Hematopoietic multipotent progenitor cell treated with erythropoietin and hydrocortisone succinate and interleukin-3 and kit ligand, for 6 days (in vitro differentiated cells): Measurements from ENCODE around the gene UBE2K.
"Not testable (repeated sequence)": the region's sequence is repeated elsewhere in the genome, so short reads cannot be mapped to it uniquely, and the experiment has no call there.

ENCODE experiments used
- DNase-seq: peaks from one replicate; pipeline ENCODE4 v3.0.0-alpha.2; 2015

Gene UBE2K

GRCh38 chr4:39698424-39699009 is 581 bp downstream of the UBE2K start:
- DNase-seq: peak; percentile 61

GRCh38 chr4:39699687-39700409 is 1.9 kb downstream of the UBE2K start:
- DNase-seq: peak; percentile 83

- DNase-seq: peak; percentile 56
Measured at GRCh38 chr4:39700554-39700953, 2.6 kb downstream of the UBE2K start.

- DNase-seq: no peak
Measured at GRCh38 chr4:39702716-39703115, 4.8 kb downstream of the UBE2K start.

GRCh38 chr4:39704789-39705188 is 6.9 kb downstream of the UBE2K start:
- DNase-seq: not testable (repeated sequence)

GRCh38 chr4:39706334-39706733 is 8.4 kb downstream of the UBE2K start:
- no peak for DNase-seq

GRCh38 chr4:39706741-39707511 is 9.0 kb downstream of the UBE2K start:
- peak; percentile 64 for DNase-seq

GRCh38 chr4:39710098-39710896 is 12.4 kb downstream of the UBE2K start:
- no peak for DNase-seq

- DNase-seq: no peak
Measured at GRCh38 chr4:39712819-39713607, 15.1 kb downstream of the UBE2K start.

GRCh38 chr4:39713691-39714090 is 15.8 kb downstream of the UBE2K start:
- DNase-seq: no peak

- no peak for DNase-seq
Measured at GRCh38 chr4:39714166-39714565, 16.2 kb downstream of the UBE2K start.

GRCh38 chr4:39715788-39716187 is 17.9 kb downstream of the UBE2K start:
- DNase-seq: no peak

GRCh38 chr4:39716356-39716755 is 18.4 kb downstream of the UBE2K start:
- DNase-seq: no peak

- DNase-seq: not testable (repeated sequence)
Measured at GRCh38 chr4:39717743-39718142, 19.8 kb downstream of the UBE2K start.

GRCh38 chr4:39718366-39719323 is 20.7 kb downstream of the UBE2K start:
- no peak for DNase-seq

GRCh38 chr4:39719804-39720580 is 22.1 kb downstream of the UBE2K start:
- no peak for DNase-seq

- not testable (repeated sequence) for DNase-seq
Measured at GRCh38 chr4:39721273-39721672, 23.3 kb downstream of the UBE2K start.

- DNase-seq: no peak
Measured at GRCh38 chr4:39721788-39722187, 23.9 kb downstream of the UBE2K start.

GRCh38 chr4:39729557-39729956 is 31.6 kb downstream of the UBE2K start:
- no peak for DNase-seq

- no peak for DNase-seq
Measured at GRCh38 chr4:39730072-39730471, 32.1 kb downstream of the UBE2K start.
